Activated CD8-positive, alpha-beta memory T cell treated with anti-CD3 and anti-CD28 coated beads, Interleukin-2, amount 10 ng/mL, durations not matched to agents 7 days and 5 days (primary cell): Measurements from ENCODE around the gene FAM193B. TPM values are rescaled to one million over a fixed set of nuclear protein-coding genes. Genes with fewer than 3 reads are reported as not detected.
A peak's percentile ranks its signal among the peaks of the same experiment; 100 is the strongest.

Source experiments
- ATAC-seq: fragments of 150-1000 bp; cut with Tn5 transposase; one replicate; pipeline ENCODE4 v1.10.0; 2021; ENCODE audit warnings: moderate library complexity
- CTCF ChIA-PET: fragments of 350-600 bp; sonication (Branson Sonifier 250); formaldehyde crosslinking; loops from one replicate; lab custom pipeline; 2021; ENCODE audit warnings: antibody characterized with exemption; lab: Charles Lee
- DNase-seq: peaks from one replicate; pipeline ENCODE4 v3.0.0-alpha.2; 2020
- H3K27ac Mint-ChIP-seq: one replicate; pipeline ENCODE4 v1.8.0; 2021; ENCODE audit warnings: mild to moderate bottlenecking, mixed read lengths
- H3K27me3 Mint-ChIP-seq: one replicate; pipeline ENCODE4 v1.8.0; 2021; ENCODE audit warnings: mixed read lengths
- H3K36me3 Mint-ChIP-seq: one replicate; pipeline ENCODE4 v1.8.0; 2021; ENCODE audit warnings: mild to moderate bottlenecking, mixed read lengths
- H3K4me1 Mint-ChIP-seq: one replicate; pipeline ENCODE4 v1.8.0; 2021; ENCODE audit warnings: mixed read lengths
- H3K4me3 Mint-ChIP-seq: one replicate; pipeline ENCODE4 v1.8.0; 2021; ENCODE audit warnings: mild to moderate bottlenecking, moderate library complexity, mixed read lengths
- H3K9me3 Mint-ChIP-seq: one replicate; pipeline ENCODE4 v1.8.0; 2022; ENCODE audit warnings: low read depth, mixed read lengths
- total RNA-seq, 2 experiments: library from RNA; stranded (reverse); gene quantifications; one replicate each; pipeline ENCODE4 v1.2.3, GENCODE V29; 2021

Gene FAM193B
- 100 to 1,000 TPM in 1 of 2 experiments, 10 to 100 TPM in 1; 77.5 to 116 TPM for total RNA-seq

GRCh38 chr5:177554474-177555111 lies at the start of gene FAM193B:
FAM193B (minus strand) TSS chr5:177554563; CDS start chr5:177554458, 105 bp downstream.
- DNase-seq (peak; percentile 97), ATAC-seq (peak; percentile 98)
- H3K4me1 Mint-ChIP-seq, result peaks cover 41% of the 10 kb centered on the region
- H3K4me3 Mint-ChIP-seq, result peak within 1 kb of the TSS; percentile 79
- H3K36me3 Mint-ChIP-seq, result peaks cover 8% of the 10 kb centered on the region
- no peaks in the 10 kb centered on the region for H3K9me3 Mint-ChIP-seq
- H3K27me3 Mint-ChIP-seq, result no peaks in the 10 kb centered on the region
- H3K27ac Mint-ChIP-seq, result peak within 1 kb of the TSS; percentile 77
- CTCF ChIA-PET, result interaction anchor here (1.0 kb wide), 1 partner anchor 53 kb away, joined by 5 read pairs; no protein-coding TSS in a partner anchor

GRCh38 chr5:177604116-177604521 lies 49.8 kb upstream of the FAM193B start:
- no peak overlapping the region for H3K4me3 Mint-ChIP-seq

GRCh38 chr5:177603631-177604030 lies 49.3 kb upstream of the FAM193B start:
- Mint-ChIP-seq H3K36me3 (no peaks in the 10 kb centered on the region), H3K27ac (no peak overlapping the region), H3K4me3 (no peak overlapping the region), H3K27me3 (no peaks in the 10 kb centered on the region), H3K4me1 (peaks cover 17% of the 10 kb centered on the region), H3K9me3 (no peaks in the 10 kb centered on the region)
- ATAC-seq (no peak), DNase-seq (peak; percentile 23)
- CTCF ChIA-PET, result no interaction called here

More at GRCh38 chr5:177604116-177604521, 49.8 kb upstream of the FAM193B start:
- H3K27ac Mint-ChIP-seq, result no peak overlapping the region
- no peak for DNase-seq
- H3K4me1 Mint-ChIP-seq, result peaks cover 12% of the 10 kb centered on the region
- no peaks in the 10 kb centered on the region for H3K27me3 Mint-ChIP-seq
- no peak for ATAC-seq
- CTCF ChIA-PET, result no interaction called here
- H3K36me3 Mint-ChIP-seq, result no peaks in the 10 kb centered on the region
- no peaks in the 10 kb centered on the region for H3K9me3 Mint-ChIP-seq

GRCh38 chr5:177602458-177602830 lies 48.1 kb upstream of the FAM193B start:
- H3K4me3 Mint-ChIP-seq, result no peak overlapping the region
- ATAC-seq (no peak), DNase-seq (no peak)
- no peaks in the 10 kb centered on the region for H3K9me3 Mint-ChIP-seq
- peaks cover 24% of the 10 kb centered on the region for H3K4me1 Mint-ChIP-seq
- no peaks in the 10 kb centered on the region for H3K27me3 Mint-ChIP-seq
- CTCF ChIA-PET, result no interaction called here
- H3K36me3 Mint-ChIP-seq, result peaks cover 3% of the 10 kb centered on the region
- H3K27ac Mint-ChIP-seq, result no peak overlapping the region

GRCh38 chr5:177601577-177602457 lies 47.5 kb upstream of the FAM193B start:
- Mint-ChIP-seq H3K27me3 (no peaks in the 10 kb centered on the region), H3K36me3 (peaks cover 4% of the 10 kb centered on the region)

GRCh38 chr5:177601126-177601525 lies 46.8 kb upstream of the FAM193B start:
- Mint-ChIP-seq H3K4me3 (peak overlapping the region; percentile 88), H3K36me3 (peaks cover 10% of the 10 kb centered on the region), H3K27ac (no peak overlapping the region), H3K4me1 (peaks cover 29% of the 10 kb centered on the region), H3K9me3 (no peaks in the 10 kb centered on the region), H3K27me3 (no peaks in the 10 kb centered on the region)
- DNase-seq (peak; percentile 38), ATAC-seq (no peak)
- CTCF ChIA-PET, result interaction anchor here (0.9 kb wide), 1 partner anchor 9 kb away, joined by 4 read pairs; the partner anchor contains the start of gene TMED9

More at GRCh38 chr5:177601577-177602457, 47.5 kb upstream of the FAM193B start:
- peaks cover 24% of the 10 kb centered on the region for H3K4me1 Mint-ChIP-seq
- H3K27ac Mint-ChIP-seq, result no peak overlapping the region
- no peaks in the 10 kb centered on the region for H3K9me3 Mint-ChIP-seq
- ATAC-seq, result no peak
- DNase-seq, result peak; percentile 40
- CTCF ChIA-PET, result no interaction called here
- H3K4me3 Mint-ChIP-seq, result peak overlapping the region; percentile 88

- H3K27me3 Mint-ChIP-seq, result no peaks in the 10 kb centered on the region
- no peaks in the 10 kb centered on the region for H3K9me3 Mint-ChIP-seq
- peaks cover 16% of the 10 kb centered on the region for H3K36me3 Mint-ChIP-seq
- H3K27ac Mint-ChIP-seq, result peak overlapping the region; percentile 83
- CTCF ChIA-PET, result interaction anchor here (0.9 kb wide), 1 partner anchor 9 kb away, joined by 4 read pairs; the partner anchor contains the start of gene TMED9
- no peak for ATAC-seq
- peaks cover 33% of the 10 kb centered on the region for H3K4me1 Mint-ChIP-seq
- peak overlapping the region; percentile 88 for H3K4me3 Mint-ChIP-seq
- DNase-seq, result peak; percentile 43
These were observed 46.2 kb upstream of the FAM193B start for GRCh38 chr5:177600508-177601018.

- CTCF ChIA-PET, result interaction anchor here (0.7 to 1.0 kb wide), 3 partner anchors 8 to 476 kb away, joined by 3 to 4 read pairs (median 3); partner anchors contain the start of genes PDLIM7 and TMED9
- ATAC-seq, result peak; percentile 94
- Mint-ChIP-seq H3K27ac (peak within 1 kb of the TSS; percentile 83), H3K9me3 (no peaks in the 10 kb centered on the region), H3K4me3 (peak within 1 kb of the TSS; percentile 88), H3K27me3 (no peaks in the 10 kb centered on the region), H3K4me1 (peaks cover 33% of the 10 kb centered on the region), H3K36me3 (peaks cover 19% of the 10 kb centered on the region)
- peak; percentile 89 for DNase-seq
These were observed 45.6 kb upstream of the FAM193B start, which contains the start of gene B4GALT7 for GRCh38 chr5:177599731-177600507. B4GALT7 (plus strand) TSS chr5:177600132; CDS start chr5:177600211, 79 bp downstream.

- ATAC-seq (no peak), DNase-seq (peak; percentile 36)
- Mint-ChIP-seq H3K36me3 (peaks cover 32% of the 10 kb centered on the region), H3K9me3 (no peaks in the 10 kb centered on the region), H3K4me1 (peaks cover 43% of the 10 kb centered on the region), H3K4me3 (peak overlapping the region; percentile 88), H3K27ac (peak overlapping the region; percentile 59), H3K27me3 (no peaks in the 10 kb centered on the region)
- CTCF ChIA-PET, result interaction anchor here (1.0 to 2.9 kb wide), 3 partner anchors 8 to 477 kb away, joined by 3 to 11 read pairs (median 3); no protein-coding TSS in a partner anchor
These were observed 44.1 kb upstream of the FAM193B start for GRCh38 chr5:177598477-177598876.

GRCh38 chr5:177596775-177597238 lies 42.4 kb upstream of the FAM193B start:
- no peak for DNase-seq
- peak overlapping the region; percentile 52 for H3K27ac Mint-ChIP-seq
- ATAC-seq, result no peak
- peaks cover 36% of the 10 kb centered on the region for H3K36me3 Mint-ChIP-seq
- no peaks in the 10 kb centered on the region for H3K9me3 Mint-ChIP-seq
- H3K4me3 Mint-ChIP-seq, result no peak overlapping the region
- CTCF ChIA-PET, result interaction anchor here (2.9 kb wide), 1 partner anchor 10 kb away, joined by 11 read pairs; no protein-coding TSS in a partner anchor
- H3K27me3 Mint-ChIP-seq, result no peaks in the 10 kb centered on the region
- H3K4me1 Mint-ChIP-seq, result peaks cover 56% of the 10 kb centered on the region

- no peak for DNase-seq
- Mint-ChIP-seq H3K9me3 (no peaks in the 10 kb centered on the region), H3K4me1 (peaks cover 58% of the 10 kb centered on the region), H3K4me3 (no peak overlapping the region), H3K27me3 (peaks cover 2% of the 10 kb centered on the region), H3K36me3 (peaks cover 36% of the 10 kb centered on the region), H3K27ac (peak overlapping the region; percentile 13)
- CTCF ChIA-PET, result interaction anchor here (2.9 kb wide), 1 partner anchor 11 kb away, joined by 11 read pairs; no protein-coding TSS in a partner anchor
- no peak for ATAC-seq
These were observed 41.8 kb upstream of the FAM193B start for GRCh38 chr5:177595991-177596774.
